ENCODE results near the gene THTPA.

DNA sequence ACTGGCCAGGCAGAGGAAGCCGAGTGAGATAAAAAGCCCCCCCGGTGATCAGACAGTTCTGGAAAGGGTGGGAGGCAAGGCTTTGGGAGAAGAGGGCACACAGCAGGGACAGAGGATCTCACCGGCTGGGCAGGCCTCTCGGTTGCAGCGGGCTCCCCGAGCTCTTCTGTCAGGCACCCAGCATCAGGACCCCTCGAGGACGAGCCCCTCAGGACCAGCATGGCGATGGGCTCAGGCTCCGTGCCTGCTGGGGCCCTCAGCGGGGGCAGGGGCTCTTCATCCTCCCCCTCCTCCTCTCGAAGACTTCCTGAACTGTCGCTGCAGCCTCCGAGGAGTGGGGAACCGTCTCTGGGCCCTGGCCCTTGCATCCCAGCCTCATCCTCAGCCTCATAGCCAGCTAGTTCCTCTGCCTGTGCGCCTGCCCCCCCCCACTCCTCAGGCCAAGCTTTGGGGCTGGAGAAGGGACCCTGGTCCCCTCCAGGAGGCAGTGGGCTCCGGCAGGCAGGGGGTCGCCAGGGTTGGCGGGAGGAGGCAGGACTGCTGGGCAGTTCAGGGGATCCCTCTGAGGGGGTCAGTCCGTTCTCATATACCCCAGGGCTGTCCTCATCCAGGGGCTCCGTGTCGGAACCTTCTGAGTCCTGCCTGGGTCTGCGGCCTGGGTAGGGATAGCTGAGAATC lies 14.9 kb downstream of the THTPA start:
- TF ChIP-seq, protein P1, sequence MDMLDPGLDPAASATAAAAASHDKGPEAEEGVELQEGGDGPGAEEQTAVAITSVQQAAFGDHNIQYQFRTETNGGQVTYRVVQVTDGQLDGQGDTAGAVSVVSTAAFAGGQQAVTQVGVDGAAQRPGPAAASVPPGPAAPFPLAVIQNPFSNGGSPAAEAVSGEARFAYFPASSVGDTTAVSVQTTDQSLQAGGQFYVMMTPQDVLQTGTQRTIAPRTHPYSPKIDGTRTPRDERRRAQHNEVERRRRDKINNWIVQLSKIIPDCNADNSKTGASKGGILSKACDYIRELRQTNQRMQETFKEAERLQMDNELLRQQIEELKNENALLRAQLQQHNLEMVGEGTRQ (CRISPR knock-in tag; IDR thresholded peaks at IDR 0.05): no peak
- TF ChIP-seq, protein P2, sequence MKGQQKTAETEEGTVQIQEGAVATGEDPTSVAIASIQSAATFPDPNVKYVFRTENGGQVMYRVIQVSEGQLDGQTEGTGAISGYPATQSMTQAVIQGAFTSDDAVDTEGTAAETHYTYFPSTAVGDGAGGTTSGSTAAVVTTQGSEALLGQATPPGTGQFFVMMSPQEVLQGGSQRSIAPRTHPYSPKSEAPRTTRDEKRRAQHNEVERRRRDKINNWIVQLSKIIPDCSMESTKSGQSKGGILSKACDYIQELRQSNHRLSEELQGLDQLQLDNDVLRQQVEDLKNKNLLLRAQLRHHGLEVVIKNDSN (CRISPR knock-in tag; IDR thresholded peaks at IDR 0.05): no peak
- TF ChIP-seq, protein P3, sequence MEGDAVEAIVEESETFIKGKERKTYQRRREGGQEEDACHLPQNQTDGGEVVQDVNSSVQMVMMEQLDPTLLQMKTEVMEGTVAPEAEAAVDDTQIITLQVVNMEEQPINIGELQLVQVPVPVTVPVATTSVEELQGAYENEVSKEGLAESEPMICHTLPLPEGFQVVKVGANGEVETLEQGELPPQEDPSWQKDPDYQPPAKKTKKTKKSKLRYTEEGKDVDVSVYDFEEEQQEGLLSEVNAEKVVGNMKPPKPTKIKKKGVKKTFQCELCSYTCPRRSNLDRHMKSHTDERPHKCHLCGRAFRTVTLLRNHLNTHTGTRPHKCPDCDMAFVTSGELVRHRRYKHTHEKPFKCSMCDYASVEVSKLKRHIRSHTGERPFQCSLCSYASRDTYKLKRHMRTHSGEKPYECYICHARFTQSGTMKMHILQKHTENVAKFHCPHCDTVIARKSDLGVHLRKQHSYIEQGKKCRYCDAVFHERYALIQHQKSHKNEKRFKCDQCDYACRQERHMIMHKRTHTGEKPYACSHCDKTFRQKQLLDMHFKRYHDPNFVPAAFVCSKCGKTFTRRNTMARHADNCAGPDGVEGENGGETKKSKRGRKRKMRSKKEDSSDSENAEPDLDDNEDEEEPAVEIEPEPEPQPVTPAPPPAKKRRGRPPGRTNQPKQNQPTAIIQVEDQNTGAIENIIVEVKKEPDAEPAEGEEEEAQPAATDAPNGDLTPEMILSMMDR (IDR thresholded peaks at IDR 0.05): no peak
- TF ChIP-seq, protein P4, sequence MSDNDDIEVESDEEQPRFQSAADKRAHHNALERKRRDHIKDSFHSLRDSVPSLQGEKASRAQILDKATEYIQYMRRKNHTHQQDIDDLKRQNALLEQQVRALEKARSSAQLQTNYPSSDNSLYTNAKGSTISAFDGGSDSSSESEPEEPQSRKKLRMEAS (CRISPR knock-in tag; IDR thresholded peaks at IDR 0.05): no peak
